ENCODE data around the gene TIPARP. TPM values are rescaled to one million over a fixed set of nuclear protein-coding genes. Genes with fewer than 3 reads are reported as not detected.

Gene TIPARP
- total and polyA plus RNA-seq, 2 donors (not counting 1 experiment from before 2014, with no cell fraction given) = 11.2 to 42.5 TPM

DNA sequence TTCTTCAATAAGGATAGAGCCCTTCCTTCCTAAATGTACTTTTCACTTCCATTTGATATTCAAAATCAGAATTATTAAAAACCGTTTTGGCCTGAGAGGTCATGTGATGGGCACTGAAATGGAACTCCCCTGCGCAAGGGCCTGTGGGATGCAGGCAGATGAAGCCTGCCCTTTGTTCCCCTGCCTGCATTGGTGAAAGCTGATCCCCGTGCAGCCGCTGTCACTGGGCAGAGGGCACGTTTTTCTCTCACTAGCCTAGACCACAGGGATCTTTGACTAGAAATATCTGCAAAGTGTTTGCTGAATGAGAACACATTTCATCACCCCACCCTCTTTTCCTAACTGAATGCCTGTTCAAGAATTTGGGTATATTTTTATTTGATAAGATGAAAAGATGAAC, 74.9 kb downstream of the TIPARP start:
- intact Hi-C loops (cut with micrococcal nuclease) = no loop called here
- TF ChIP-seq EZH2 (IDR thresholded peaks at IDR 0.05; ENCODE audit: borderline replicate concordance, insufficient read depth, low read depth, low read length, poor library complexity, severe bottlenecking) = no peak
- TF ChIP-seq, protein P1, sequence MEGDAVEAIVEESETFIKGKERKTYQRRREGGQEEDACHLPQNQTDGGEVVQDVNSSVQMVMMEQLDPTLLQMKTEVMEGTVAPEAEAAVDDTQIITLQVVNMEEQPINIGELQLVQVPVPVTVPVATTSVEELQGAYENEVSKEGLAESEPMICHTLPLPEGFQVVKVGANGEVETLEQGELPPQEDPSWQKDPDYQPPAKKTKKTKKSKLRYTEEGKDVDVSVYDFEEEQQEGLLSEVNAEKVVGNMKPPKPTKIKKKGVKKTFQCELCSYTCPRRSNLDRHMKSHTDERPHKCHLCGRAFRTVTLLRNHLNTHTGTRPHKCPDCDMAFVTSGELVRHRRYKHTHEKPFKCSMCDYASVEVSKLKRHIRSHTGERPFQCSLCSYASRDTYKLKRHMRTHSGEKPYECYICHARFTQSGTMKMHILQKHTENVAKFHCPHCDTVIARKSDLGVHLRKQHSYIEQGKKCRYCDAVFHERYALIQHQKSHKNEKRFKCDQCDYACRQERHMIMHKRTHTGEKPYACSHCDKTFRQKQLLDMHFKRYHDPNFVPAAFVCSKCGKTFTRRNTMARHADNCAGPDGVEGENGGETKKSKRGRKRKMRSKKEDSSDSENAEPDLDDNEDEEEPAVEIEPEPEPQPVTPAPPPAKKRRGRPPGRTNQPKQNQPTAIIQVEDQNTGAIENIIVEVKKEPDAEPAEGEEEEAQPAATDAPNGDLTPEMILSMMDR (IDR thresholded peaks at IDR 0.05) = no peak
- DNase-seq (no peak), ATAC-seq (ENCODE audit: low read depth) (no peak)
- Histone ChIP-seq H3K36me3 (replicated peaks in 1 of 2; ENCODE audit: control extremely low read depth in 1 of 2, control insufficient read depth in 1 of 2, extremely low read depth in 1 of 2, insufficient read depth in 2 of 2, low read length in 1 of 2) (peaks cover 0 to 2% of the 10 kb centered on the region in 2 experiments), H3K4me1 (ENCODE audit: control insufficient read depth in 2 of 2, insufficient read depth in 2 of 2, low read length in 2 of 2) (no peaks in the 10 kb centered on the region), H3K9me3 (ENCODE audit: control extremely low read depth in 1 of 3, control insufficient read depth in 2 of 3, insufficient read depth in 1 of 3, low read length in 2 of 3) (peaks cover 0 to 10% (median 0%) of the 10 kb centered on the region in 3 donors), H4K20me1 (ENCODE audit: control insufficient read depth, insufficient read depth, low read length, poor library complexity, severe bottlenecking) (no peaks in the 10 kb centered on the region), H3K79me2 (ENCODE audit: control insufficient read depth, insufficient read depth, low read length) (no peaks in the 10 kb centered on the region), H3K4me3 (ENCODE audit: control extremely low read depth in 1 of 5, extremely low read depth in 1 of 5, insufficient read depth in 1 of 5, low read depth in 2 of 5, low read length in 4 of 5) (no peak overlapping the region), H3K4me2 (replicated peaks; ENCODE audit: low read depth, low read length, poor library complexity, severe bottlenecking) (no peak overlapping the region), H3K9ac (ENCODE audit: low read length) (no peak overlapping the region), H3K27ac (ENCODE audit: low read length in 2 of 2) (no peak overlapping the region), H3K27me3 (replicated peaks in 1 of 4; ENCODE audit: control extremely low read depth in 1 of 4, control insufficient read depth in 3 of 4, insufficient read depth in 4 of 4, low read length in 3 of 4) (peaks cover 0 to 3% (median 1%) of the 10 kb centered on the region in 4 experiments), H2AFZ (ENCODE audit: insufficient read depth, low read depth, low read length, poor library complexity, severe bottlenecking) (no peak overlapping the region)
- Mint-ChIP-seq H3K4me1 (no peaks in the 10 kb centered on the region), H3K4me3 (no peak overlapping the region), H3K27me3 (peaks cover 13% of the 10 kb centered on the region), H3K27ac (no peak overlapping the region), H3K9me3 (ENCODE audit: insufficient read depth) (peaks cover 8% of the 10 kb centered on the region)
- POLR2A ChIA-PET = no interaction called here
- 84% methylated on average over 2 of the region's 5 CpGs for WGBS (ENCODE audit: insufficient coverage)
- CTCF ChIA-PET = no interaction called here

DNA sequence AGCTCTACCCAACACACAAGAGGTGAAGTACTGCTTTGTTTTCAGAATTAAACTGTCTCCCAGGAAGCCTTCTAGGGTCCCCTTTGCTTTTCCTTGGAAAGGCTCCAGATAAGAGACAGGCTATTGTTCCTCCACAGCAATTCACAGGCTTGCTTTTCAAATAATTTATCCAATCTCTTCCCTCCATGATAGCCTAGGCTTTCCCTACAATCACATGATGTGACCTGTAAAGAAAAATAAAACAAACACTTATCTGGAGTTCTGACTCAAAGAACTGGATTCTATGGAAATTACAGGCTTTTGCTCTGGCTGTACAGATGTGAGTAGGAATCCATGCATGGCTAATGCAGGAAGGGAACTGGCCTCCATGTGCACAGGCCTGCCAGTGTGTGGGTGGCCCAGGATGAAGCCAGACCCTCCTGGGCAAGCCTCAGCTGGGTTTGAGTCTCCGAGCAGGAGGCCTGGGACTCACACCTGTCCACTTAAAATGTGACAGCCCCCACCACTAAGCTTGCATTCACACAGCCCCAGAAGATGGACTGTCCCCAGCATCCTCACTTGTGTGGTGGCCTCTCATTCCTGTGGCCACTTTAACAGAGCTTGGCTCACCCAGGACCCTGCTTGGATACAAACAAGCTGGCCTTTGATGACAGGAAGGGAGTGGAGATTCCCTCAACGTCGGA, 75.9 kb downstream of the TIPARP start:
- H3K9ac ChIP-seq (ENCODE audit: low read length) = no peak overlapping the region
- peaks cover 0 to 10% (median 0%) of the 10 kb centered on the region in 3 donors for H3K9me3 ChIP-seq (ENCODE audit: control extremely low read depth in 1 of 3, control insufficient read depth in 2 of 3, insufficient read depth in 1 of 3, low read length in 2 of 3)
- H3K4me3 Mint-ChIP-seq = no peak overlapping the region
- ChIA-PET CTCF (interaction anchor here (0.6 to 1.2 kb wide), 3 partner anchors 77 to 840 kb away, joined by 3 read pairs; no protein-coding TSS in a partner anchor), POLR2A (no interaction called here)
- H3K4me1 Mint-ChIP-seq = no peaks in the 10 kb centered on the region
- 67% methylated on average over 1 of the region's 3 CpGs for WGBS (ENCODE audit: insufficient coverage)
- ATAC-seq (ENCODE audit: low read depth) (no peak), DNase-seq (no peak)
- H3K4me2 ChIP-seq (replicated peaks; ENCODE audit: low read depth, low read length, poor library complexity, severe bottlenecking) = no peak overlapping the region
- H3K4me3 ChIP-seq (ENCODE audit: control extremely low read depth in 1 of 5, extremely low read depth in 1 of 5, insufficient read depth in 1 of 5, low read depth in 2 of 5, low read length in 4 of 5) = no peak overlapping the region
- no peak overlapping the region for H3K27ac ChIP-seq (ENCODE audit: low read length in 2 of 2)
- H3K27me3 Mint-ChIP-seq = peaks cover 20% of the 10 kb centered on the region
- no peaks in the 10 kb centered on the region for H4K20me1 ChIP-seq (ENCODE audit: control insufficient read depth, insufficient read depth, low read length, poor library complexity, severe bottlenecking)
- H3K36me3 ChIP-seq (replicated peaks in 1 of 2; ENCODE audit: control extremely low read depth in 1 of 2, control insufficient read depth in 1 of 2, extremely low read depth in 1 of 2, insufficient read depth in 2 of 2, low read length in 1 of 2) = peaks cover 0 to 2% of the 10 kb centered on the region in 2 experiments
- intact Hi-C loops (cut with micrococcal nuclease) = no loop called here
- peaks cover 0 to 3% (median 1%) of the 10 kb centered on the region in 4 experiments for H3K27me3 ChIP-seq (replicated peaks in 1 of 4; ENCODE audit: control extremely low read depth in 1 of 4, control insufficient read depth in 3 of 4, insufficient read depth in 4 of 4, low read length in 3 of 4)
- H3K4me1 ChIP-seq (ENCODE audit: control insufficient read depth in 2 of 2, insufficient read depth in 2 of 2, low read length in 2 of 2) = no peaks in the 10 kb centered on the region
- no peak for TF ChIP-seq EZH2 (IDR thresholded peaks at IDR 0.05; ENCODE audit: borderline replicate concordance, insufficient read depth, low read depth, low read length, poor library complexity, severe bottlenecking)
- TF ChIP-seq, protein P1 (IDR thresholded peaks at IDR 0.05) = no peak
- H3K27ac Mint-ChIP-seq = no peak overlapping the region
- H3K79me2 ChIP-seq (ENCODE audit: control insufficient read depth, insufficient read depth, low read length) = no peaks in the 10 kb centered on the region
- no peak overlapping the region for H2AFZ ChIP-seq (ENCODE audit: insufficient read depth, low read depth, low read length, poor library complexity, severe bottlenecking)
- H3K9me3 Mint-ChIP-seq (ENCODE audit: insufficient read depth) = peaks cover 8% of the 10 kb centered on the region
